ENCODE results near the gene ZNF324B. TPM values are rescaled to one million over a fixed set of nuclear protein-coding genes. Genes with fewer than 3 reads are reported as not detected.
A peak's percentile ranks its signal among the peaks of the same experiment; 100 is the strongest.

The ZNF324B gene
- total RNA-seq, 1 donor = 10.5 TPM

DNA sequence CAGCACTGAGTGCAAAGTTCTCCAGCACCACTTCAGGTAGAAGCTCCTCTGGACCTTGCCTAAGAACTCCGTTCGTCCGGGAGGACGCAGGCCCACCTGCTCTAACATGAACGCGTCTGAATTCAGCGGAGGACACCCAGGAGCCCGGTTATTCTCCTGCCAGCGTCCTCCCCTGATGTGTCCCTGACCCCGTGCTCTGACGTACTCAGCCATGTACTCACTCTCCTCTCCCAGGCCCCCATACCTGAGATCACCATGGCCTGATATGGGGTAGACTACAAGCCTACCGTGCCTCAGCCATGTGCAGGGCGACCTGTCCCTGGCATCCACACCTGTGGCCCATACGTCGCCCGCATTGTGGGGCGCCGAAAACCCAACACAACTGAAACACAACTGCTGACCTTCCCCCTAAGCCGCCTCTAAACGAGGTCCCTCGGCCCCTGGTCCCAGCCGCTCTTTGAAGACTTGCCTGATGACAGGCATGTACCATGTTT is 43.7 kb upstream of the ZNF324B start:
- peak; percentile 86 for DNase-seq (ENCODE audit: insufficient read length, low spot score, missing footprints)
- Histone ChIP-seq H3K4me1 (ENCODE audit: insufficient read depth, low read length) (peaks cover 17% of the 10 kb centered on the region), H3K4me2 (ENCODE audit: insufficient read depth, low read length) (peak overlapping the region; percentile 92), H3K36me3 (ENCODE audit: insufficient read depth, low read length) (no peaks in the 10 kb centered on the region), H3K79me2 (ENCODE audit: insufficient read depth, low read length) (peaks cover 39% of the 10 kb centered on the region), H4K20me1 (ENCODE audit: insufficient read depth, low read length) (peaks cover 9% of the 10 kb centered on the region), H3K9me3 (ENCODE audit: low read depth, low read length) (no peaks in the 10 kb centered on the region), H2AFZ (ENCODE audit: low read length) (peak overlapping the region; percentile 94), H3K4me3 (ENCODE audit: insufficient read depth, low read length) (peak overlapping the region; percentile 96), H3K27ac (ENCODE audit: low read depth, low read length) (peak overlapping the region; percentile 88), H3K27me3 (ENCODE audit: insufficient read depth, low read length) (no peaks in the 10 kb centered on the region)
- TF ChIP-seq, protein P1, sequence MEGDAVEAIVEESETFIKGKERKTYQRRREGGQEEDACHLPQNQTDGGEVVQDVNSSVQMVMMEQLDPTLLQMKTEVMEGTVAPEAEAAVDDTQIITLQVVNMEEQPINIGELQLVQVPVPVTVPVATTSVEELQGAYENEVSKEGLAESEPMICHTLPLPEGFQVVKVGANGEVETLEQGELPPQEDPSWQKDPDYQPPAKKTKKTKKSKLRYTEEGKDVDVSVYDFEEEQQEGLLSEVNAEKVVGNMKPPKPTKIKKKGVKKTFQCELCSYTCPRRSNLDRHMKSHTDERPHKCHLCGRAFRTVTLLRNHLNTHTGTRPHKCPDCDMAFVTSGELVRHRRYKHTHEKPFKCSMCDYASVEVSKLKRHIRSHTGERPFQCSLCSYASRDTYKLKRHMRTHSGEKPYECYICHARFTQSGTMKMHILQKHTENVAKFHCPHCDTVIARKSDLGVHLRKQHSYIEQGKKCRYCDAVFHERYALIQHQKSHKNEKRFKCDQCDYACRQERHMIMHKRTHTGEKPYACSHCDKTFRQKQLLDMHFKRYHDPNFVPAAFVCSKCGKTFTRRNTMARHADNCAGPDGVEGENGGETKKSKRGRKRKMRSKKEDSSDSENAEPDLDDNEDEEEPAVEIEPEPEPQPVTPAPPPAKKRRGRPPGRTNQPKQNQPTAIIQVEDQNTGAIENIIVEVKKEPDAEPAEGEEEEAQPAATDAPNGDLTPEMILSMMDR (IDR thresholded peaks at IDR 0.05; ENCODE audit: extremely low read depth, low read depth, low read length) = no peak

GRCh38 chr19:58408152-58409009 is 43.0 kb upstream of the ZNF324B start, which contains the start of gene ZNF584:
Gene ZNF584, plus strand, starts transcription at chr19:58408649. Its CDS starts 499 bp downstream, at chr19:58409148.
- Histone ChIP-seq H3K9me3 (ENCODE audit: low read depth, low read length) (no peaks in the 10 kb centered on the region), H3K4me1 (ENCODE audit: insufficient read depth, low read length) (peaks cover 17% of the 10 kb centered on the region), H4K20me1 (ENCODE audit: insufficient read depth, low read length) (peaks cover 9% of the 10 kb centered on the region), H3K79me2 (ENCODE audit: insufficient read depth, low read length) (peaks cover 39% of the 10 kb centered on the region), H3K4me3 (ENCODE audit: insufficient read depth, low read length) (peak within 1 kb of the TSS; percentile 96), H3K27ac (ENCODE audit: low read depth, low read length) (peak within 1 kb of the TSS; percentile 88), H3K4me2 (ENCODE audit: insufficient read depth, low read length) (peak within 1 kb of the TSS; percentile 92), H3K27me3 (ENCODE audit: insufficient read depth, low read length) (no peaks in the 10 kb centered on the region), H2AFZ (ENCODE audit: low read length) (peak within 1 kb of the TSS; percentile 94), H3K36me3 (ENCODE audit: insufficient read depth, low read length) (no peaks in the 10 kb centered on the region)
- DNase-seq (ENCODE audit: insufficient read length, low spot score, missing footprints) = peak; percentile 99
- TF ChIP-seq, protein P1 (IDR thresholded peaks at IDR 0.05; ENCODE audit: extremely low read depth, low read depth, low read length) = no peak

GRCh38 chr19:58409010-58409790 is 42.2 kb upstream of the ZNF324B start:
- DNase-seq (ENCODE audit: insufficient read length, low spot score, missing footprints) = peak; percentile 87
- H3K9me3 ChIP-seq (ENCODE audit: low read depth, low read length) = no peaks in the 10 kb centered on the region
- H3K4me2 ChIP-seq (ENCODE audit: insufficient read depth, low read length) = peak overlapping the region; percentile 92
- H3K36me3 ChIP-seq (ENCODE audit: insufficient read depth, low read length) = no peaks in the 10 kb centered on the region
- H4K20me1 ChIP-seq (ENCODE audit: insufficient read depth, low read length) = peaks cover 9% of the 10 kb centered on the region
- no peaks in the 10 kb centered on the region for H3K27me3 ChIP-seq (ENCODE audit: insufficient read depth, low read length)
- peaks cover 39% of the 10 kb centered on the region for H3K79me2 ChIP-seq (ENCODE audit: insufficient read depth, low read length)
- peak overlapping the region; percentile 94 for H2AFZ ChIP-seq (ENCODE audit: low read length)
- H3K4me3 ChIP-seq (ENCODE audit: insufficient read depth, low read length) = peak overlapping the region; percentile 96
- H3K4me1 ChIP-seq (ENCODE audit: insufficient read depth, low read length) = peaks cover 17% of the 10 kb centered on the region
- TF ChIP-seq, protein P1 (IDR thresholded peaks at IDR 0.05; ENCODE audit: extremely low read depth, low read depth, low read length) = no peak
- peak overlapping the region; percentile 88 for H3K27ac ChIP-seq (ENCODE audit: low read depth, low read length)

All from osteoblast (primary cell).